GM18517 (cell line): ENCODE data around the gene OR6S1.

Experiments
- ATAC-seq: cut with Tn5 transposase; IDR thresholded peaks from one replicate; pipeline ENCODE4 v1.9.1; 2021; ENCODE audit warnings: mild to moderate bottlenecking, moderate library complexity; ENCODE audit not compliant: unreplicated experiment

Gene OR6S1, protein sequence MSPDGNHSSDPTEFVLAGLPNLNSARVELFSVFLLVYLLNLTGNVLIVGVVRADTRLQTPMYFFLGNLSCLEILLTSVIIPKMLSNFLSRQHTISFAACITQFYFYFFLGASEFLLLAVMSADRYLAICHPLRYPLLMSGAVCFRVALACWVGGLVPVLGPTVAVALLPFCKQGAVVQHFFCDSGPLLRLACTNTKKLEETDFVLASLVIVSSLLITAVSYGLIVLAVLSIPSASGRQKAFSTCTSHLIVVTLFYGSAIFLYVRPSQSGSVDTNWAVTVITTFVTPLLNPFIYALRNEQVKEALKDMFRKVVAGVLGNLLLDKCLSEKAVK

DNA sequence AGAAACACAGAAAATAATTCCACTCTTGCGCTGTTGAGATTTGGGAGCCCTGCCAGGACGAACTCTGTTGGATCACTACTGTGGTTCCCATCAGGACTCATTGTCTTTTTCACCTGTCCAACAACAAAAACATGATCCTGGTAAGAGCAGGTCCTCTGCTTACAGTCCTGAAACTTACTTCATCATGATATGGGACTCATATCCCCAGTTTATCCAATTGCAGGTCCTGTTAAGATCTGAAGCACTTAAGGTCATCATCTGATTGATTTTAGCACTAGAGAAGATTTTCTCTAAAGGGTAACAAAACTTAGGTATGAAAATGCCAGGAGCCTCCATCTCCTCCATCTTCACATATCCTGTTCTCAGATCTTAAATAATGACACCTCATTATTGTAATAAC is at the start of gene OR6S1:
TSS of gene OR6S1 (minus strand) at position 101 of the 400 bp plus-strand sequence. CDS start at position 101, 0 bp downstream.
- ATAC-seq = no peak

DNA sequence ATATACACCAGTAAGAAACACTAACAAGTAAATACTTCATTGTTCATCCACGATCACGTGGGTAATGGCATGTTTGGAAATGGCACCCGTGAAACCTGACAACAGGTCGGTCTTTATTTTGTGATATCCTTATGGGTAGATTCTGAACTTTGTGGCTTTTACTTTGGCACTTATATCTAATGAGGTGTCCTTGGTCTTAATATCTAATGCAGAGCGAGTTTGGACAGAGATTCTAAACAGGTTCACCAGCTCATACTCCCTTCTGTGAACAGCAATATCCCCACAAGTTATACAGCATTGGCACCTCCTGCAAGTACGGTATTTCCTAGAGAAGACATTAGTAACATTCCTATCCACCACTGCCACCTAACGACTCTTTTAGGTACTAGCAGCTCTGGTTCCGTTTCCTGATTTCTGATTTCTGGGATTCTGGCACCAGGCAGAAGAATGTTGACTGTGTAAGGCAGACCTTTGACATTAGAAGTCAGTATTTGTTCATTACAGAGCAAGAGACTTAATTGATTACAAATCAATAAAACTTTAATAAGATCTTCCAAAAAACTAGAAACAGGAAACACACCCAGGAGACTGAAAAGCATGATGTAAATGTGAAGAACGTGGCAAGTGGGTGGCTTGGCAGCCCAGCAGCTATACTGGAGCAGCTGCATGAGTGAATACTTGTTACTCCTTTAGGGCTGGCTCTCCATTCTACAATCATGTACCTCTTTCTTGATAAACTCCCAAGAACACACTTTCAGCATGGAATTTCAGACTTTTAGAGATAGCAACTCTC is 49.6 kb upstream of the OR6S1 start:
- peak; percentile 65 for ATAC-seq

DNA sequence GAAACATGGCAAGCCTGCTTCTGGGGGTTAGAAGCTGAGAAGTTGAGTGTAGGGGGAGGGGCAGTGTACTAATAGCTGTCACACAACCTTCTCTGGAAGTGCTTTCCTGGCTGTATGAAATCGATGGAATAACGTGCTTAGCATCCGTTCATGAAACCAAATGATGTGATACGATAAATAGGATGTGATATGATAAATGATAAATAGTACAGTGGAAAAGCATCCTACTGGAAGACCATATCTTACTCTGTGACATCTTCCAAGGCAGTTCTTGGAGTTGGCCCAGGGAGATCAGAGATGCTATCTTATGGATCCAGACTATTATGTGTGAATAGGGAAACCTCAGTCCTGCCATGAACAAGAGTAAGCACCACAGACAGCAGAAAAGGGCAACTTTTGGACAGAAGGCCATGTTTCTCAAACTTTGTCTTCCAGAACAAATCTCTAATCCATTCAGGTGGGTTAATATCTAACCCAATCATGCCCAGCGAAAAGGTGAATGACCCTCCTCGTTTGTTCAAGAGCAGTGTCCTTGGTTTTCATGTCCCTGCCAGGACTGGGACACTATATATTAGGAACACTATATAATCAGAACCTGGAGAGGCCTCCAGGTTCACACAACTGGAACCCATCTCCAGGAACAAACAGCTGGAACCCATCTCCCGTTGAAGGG is 46.8 kb upstream of the OR6S1 start, which contains the start of gene ANG:
TSS of gene ANG (plus strand) at position 598 of the 673 bp plus-strand sequence. CDS start 4,801 bp downstream, outside the sequence.
- ATAC-seq = no peak

DNA sequence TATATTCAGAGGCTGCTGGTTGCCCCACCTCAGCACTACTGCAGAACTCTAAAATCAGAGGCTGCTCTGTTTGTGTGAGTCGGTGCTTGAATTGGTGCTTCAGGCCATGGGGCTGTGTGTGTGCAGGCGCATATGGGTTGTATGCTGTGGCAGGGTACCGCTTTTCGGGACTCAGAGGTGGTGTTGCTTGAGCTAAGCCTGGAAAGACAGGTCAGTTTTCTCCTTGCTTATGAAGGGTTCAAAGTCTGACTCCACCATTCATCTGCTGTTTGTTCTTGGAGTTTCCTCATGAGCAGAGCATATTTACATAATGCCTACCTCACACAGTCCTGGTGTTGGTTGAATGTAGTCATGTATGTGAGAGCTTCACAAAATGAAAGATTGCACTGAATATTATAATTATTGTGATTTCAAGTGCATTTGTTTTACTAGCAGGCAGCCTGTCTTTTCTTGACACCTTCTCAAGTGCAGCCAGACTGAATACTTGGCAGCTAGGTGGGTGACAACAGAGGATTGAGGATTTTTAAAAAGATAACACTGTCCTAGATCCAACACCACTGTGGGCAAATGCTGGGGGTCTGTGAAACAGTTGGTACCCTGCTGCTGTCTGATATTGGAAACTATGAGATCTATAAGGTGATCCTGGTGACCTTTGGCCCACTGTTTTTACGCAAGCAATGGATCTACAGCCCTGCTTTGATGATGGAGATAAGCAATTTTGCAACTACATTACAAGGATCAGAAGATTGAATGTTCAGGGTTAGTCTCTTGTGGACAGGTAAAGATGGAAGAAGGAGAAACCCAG is 46.1 kb upstream of the OR6S1 start:
- no peak for ATAC-seq

DNA sequence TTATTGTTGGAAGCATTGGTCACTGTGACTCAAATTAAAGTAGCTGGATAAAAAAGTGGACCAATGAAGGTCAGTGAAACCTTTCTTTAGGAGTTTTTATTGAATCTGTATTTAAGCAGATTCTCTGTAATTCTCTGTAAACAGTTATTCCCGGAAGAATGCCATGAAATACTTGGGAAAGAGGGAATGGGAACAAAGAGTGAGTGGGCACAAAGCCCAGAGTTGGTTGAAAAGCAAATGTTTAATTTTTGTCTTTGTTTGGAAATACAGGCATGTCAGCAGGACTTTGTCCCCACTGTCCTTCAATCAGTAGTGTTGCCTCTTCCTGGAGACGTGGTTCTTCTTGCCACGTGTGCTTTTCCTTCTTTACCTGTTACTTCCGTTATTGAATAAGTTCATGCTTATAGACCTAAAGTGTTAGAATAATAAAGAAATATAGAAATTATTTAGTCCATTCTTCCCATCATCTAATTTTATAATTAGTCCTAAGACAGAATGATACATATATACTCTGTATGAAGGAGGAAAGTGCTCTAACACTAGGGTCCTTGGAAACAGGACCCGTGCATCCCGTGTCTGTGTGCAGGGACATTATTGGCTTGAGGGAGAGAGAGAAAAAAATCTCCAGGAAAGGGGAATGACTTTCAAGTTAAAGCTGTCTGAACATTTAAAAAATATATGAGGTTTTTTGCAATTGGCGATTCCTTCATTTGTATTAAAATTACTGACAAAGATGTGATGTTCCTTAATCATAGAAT is 45.1 kb upstream of the OR6S1 start:
- no peak for ATAC-seq

DNA sequence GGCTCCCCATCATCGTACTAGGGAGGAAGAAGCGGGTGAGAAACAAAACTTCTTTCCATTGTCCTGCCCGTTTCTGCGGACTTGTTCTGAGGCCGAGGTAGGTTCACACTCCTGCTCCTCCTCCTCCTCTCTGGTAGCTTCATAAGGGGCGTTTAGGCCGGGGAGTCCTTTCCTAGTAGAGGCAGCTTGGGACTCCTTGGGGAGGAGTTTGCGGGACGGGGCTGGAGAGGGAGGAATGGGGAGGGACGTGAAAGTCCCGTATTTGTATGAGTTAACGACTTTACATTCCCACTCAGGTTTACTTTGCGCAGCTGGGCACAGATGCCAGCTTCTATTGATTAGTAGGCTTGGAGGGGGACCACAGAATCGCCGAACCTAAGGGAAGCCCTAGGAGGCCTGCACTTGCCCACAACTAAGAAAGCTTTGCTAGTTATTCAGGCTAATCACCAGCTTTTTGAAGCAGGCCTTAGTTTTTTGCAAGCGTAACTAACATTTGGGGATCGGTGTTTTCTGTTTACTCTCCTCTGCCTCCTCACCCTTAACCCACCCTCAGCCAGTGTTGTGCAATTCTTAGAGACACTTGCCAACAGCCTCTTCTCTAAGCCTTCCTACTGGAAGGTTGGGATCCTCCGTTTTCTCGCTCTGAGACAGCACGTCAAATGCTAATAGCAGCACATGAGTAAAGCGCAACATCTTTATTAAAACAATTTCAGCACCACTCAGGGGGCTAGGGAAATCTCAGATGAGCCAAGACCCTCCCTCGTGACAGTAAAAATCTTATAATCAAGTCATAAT is 43.4 kb upstream of the OR6S1 start:
- ATAC-seq = no peak

DNA sequence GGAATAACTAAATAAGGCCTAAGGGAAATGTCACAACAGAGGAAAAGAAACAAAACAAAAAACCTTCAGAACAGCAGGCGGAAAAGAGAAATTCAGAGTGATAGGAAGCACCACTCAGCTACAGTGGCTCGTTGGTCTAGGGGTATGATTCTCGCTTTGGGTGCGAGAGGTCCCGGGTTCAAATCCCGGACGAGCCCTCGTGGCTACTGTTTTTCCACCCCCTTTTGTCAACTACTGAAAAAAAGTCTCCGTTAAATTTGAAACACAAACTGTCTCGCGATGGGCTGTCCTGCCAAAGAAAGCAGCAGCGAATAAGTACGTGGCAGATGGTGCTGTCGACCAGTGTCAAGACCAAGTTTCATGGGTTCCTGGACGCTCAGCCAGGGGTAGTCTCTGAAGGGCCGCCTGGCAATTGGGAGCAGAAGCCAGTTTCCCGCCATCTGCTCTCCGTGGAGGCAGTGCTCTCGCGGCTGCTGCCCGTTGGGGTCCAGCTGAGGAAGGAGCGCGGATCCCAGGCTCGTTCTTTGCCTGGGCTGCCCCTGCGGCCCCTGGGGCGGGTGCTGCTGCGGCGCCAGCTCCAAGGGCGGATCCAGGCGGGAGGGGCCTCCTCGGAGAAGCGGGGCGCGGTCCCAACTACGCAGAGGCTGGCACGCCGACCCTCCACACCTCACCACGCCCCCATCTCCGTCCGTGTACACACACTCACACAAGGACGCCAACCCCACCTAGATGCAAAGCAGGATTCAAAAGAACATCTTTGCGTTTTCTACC is 42.6 kb upstream of the OR6S1 start, which contains the start of gene RNASE4:
TSS of gene RNASE4 (plus strand) at position 670 of the 771 bp plus-strand sequence. CDS start 14,812 bp downstream, outside the sequence.
- peak; percentile 37 for ATAC-seq

DNA sequence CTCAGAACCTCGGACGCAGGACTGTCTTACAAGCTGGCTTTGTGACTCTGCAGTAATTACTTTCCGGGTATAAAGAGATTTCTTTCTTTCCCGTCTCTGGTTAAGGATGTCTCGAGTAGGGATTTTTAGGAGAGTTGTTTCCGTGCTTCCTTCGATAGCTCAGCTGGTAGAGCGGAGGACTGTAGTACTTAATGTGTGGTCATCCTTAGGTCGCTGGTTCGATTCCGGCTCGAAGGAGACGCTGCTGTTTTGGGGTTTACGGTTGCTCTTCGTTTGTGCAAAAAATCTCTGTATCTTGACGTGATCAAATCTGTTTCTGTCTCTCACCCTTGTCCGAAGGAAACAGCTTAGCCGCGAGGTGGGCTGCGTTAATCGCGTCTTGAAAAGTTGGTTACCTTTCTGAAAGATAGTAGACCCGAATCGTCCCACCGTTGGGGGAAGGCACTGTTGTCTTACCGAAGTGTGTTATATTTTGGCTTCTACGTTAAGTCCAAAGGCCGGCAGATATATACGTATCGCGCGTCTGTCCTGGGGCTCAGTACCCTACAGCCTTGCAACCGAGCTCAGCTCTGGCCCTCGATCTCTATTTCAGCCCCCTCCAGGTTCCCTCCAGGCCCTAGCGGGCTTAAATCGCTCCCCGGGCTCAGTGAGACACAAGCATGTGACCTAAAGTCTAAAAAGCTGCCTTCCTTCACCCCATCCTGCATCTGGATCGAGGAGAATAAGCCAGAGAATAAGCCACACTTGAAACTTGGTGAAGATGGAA is 41.8 kb upstream of the OR6S1 start:
- ATAC-seq = peak; percentile 32

DNA sequence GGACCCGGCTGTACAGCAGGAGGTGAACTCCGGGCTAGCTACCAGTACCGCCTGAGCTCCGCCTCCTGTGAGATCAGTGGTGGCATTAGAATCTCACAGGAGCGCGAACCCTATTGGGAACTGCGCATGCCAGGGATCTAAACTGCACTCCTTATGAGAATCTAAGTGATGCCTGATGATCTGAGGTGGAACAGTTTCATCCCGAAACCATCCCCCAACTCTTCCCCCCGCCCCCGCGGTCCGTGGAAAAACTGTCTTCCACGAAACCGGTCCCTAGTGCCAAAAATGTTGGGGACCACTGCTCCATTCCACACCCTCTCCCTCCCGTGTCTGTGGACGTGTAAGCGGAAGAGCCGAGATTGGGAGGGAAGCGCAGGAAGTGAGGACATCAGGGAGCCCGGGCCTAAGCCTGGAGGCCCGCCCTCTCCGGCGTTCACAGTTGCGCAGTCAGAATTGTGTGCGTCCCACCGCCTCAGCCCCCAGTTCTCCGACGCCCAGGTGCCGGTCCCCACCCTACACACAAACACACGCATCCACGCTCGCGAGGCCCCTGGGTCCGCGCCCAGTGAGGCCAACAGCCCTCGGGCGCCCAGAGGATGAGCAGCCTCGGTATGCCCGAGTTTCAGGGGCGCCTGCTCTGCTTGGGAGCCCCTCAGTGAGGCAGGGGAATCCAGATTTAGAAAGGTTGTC is 41.1 kb upstream of the OR6S1 start:
- peak; percentile 26 for ATAC-seq

DNA sequence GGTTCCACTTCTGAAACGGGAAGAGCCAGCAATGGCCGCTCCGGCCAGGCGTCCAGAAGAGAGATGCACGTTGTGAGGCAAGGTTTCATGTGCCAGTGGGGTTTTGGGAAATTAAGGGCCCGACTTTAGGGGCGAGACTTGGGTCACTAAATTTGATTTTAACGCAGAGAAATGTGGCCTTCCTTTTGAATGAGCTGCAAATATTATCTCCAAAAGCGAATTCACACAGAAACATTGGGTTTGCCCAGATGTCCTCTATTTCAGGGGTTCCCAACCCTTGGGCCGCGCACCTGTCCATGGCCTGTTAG is 40.6 kb upstream of the OR6S1 start:
- ATAC-seq = peak; percentile 0

DNA sequence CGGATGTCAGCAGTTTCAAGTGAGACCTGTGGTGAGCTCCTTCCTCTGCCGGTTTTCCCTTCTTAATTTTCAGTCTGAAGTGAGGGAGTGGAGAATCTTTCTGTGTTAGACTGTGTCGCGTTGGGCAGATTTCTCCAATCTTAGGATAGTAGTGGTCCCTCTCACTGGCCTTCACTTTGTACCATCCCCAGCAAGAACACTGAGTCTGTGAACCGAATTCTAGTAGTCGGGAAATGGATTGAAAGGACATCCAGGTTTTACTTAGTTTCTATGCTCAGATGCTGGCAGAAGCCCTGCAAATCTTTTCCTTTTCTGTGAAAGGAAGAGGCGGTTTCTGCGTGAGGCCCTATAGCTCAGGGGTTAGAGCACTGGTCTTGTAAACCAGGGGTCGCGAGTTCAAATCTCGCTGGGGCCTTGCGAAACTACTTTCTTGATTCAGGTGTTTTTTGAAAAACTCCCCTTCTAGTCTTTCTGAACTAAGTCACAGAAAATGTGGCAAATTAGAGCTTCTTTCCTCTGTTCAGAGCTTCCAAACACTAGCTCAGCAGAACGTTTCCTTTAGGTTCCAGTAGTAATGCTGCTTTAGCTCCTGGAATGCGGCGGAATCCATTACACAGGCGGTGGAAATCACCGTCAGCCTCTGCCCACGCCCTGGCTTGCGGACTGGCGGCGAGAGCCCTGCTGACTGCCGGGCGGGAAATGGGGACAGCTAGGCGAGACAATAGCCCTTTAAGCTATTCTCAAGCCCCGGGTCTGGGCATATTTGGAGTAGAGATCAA is 40.0 kb upstream of the OR6S1 start:
- peak; percentile 11 for ATAC-seq

DNA sequence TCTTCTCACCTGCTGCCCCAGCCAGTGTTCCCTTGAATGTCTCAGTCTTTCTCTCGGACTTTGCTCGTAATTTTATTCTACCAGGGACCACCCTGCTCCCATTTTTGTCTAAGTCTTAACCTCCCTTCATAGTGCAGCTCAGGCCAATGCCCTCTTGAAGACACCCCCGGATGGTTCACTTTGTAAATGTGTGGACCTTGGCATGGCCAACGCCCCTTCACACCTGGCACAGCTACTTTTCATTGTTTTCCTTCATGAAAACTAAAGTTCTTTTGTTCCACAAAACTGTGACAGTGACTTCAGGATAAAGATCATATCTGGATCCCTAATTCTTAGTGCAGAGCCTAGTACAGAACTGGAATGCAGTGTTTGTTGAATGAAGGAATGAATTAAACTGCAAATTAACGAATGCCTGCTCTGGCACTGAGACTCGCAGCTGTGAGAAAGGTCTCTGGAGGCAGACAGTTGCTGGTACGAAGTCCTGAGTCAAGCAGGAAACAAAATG is 39.4 kb upstream of the OR6S1 start:
- peak; percentile 22 for ATAC-seq

DNA sequence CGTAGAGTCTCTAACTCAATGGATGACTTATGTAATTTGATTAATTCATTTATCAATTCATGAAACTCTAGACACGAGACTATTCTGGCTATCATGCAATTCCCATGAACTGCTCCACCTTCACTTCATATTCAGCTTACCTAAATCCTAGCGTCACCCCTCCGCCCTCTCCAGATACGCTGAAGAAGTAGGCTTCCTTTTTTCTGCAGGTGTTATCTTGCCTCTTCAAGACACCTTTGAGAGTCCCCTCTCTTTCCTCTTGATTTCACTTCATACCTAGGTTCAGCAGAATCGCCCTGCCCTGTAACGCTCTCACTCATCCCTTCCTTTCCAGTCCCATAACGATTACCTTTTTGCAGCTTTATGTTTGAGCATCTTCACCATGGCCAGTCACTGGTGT is 38.9 kb upstream of the OR6S1 start:
- ATAC-seq = no peak

DNA sequence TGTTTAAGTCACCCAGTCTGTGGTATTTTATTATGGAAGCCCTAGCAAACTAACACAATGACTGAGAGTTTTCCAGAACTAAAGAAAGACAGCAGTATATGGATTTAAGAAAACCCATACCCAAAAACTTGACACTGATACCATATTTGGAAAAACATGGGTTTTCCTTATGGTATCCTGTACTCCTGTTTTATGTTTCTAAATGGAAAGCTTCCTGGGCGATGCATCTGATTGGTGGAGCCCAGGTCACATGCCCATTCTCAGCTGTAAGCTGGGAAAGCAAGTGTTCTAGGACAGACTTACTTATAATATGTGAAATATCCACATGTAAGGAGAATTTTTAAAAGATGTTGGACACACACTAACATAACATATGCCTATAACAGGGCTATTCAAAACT is 38.4 kb upstream of the OR6S1 start:
- ATAC-seq = no peak

DNA sequence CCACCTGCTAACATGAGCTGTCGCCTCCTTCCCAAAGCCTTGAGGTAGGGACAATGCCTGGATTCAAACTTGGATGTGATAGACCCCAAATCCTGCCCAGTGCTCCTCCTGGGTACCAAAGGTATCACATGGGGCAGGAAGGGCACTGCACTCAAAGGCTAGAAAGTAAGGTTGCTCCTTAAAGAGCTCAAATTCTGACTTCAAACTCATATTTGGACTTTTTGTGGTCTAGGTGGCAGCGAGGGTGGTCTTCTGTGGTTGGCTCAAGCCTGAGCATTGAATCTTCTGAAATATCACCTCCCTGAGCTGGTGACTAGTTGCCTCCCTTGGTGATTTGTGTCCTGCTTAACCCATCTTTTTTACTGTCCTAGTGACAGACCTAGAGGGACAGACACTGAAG is 34.6 kb upstream of the OR6S1 start:
- ATAC-seq = no peak

DNA sequence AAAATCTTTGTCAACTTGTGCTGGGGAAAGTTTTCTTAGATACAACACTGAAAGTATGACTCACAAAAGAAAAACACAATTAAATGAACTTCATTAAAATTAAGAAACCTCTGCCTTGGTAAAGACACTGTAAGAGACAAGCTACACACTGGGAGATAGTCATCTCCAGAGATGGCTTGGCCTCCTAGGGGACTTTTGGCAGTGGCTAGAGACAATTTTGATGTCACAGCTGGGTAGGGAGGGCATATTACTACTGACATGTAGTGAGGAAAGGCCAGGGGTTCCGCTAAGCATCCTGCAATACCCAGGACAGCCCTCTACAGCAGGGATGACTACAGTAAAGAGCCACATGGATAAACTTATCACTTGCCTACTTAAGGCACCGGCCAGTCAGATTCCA is 34.2 kb upstream of the OR6S1 start:
- ATAC-seq = no peak
